GM19351 (cell line): ENCODE results near the gene IHH.

Source experiments
- ATAC-seq: cut with Tn5 transposase; IDR thresholded peaks from one replicate; pipeline ENCODE4 v1.9.1; 2021; ENCODE audit warnings: mild to moderate bottlenecking, moderate library complexity; ENCODE audit not compliant: unreplicated experiment

Gene IHH

DNA sequence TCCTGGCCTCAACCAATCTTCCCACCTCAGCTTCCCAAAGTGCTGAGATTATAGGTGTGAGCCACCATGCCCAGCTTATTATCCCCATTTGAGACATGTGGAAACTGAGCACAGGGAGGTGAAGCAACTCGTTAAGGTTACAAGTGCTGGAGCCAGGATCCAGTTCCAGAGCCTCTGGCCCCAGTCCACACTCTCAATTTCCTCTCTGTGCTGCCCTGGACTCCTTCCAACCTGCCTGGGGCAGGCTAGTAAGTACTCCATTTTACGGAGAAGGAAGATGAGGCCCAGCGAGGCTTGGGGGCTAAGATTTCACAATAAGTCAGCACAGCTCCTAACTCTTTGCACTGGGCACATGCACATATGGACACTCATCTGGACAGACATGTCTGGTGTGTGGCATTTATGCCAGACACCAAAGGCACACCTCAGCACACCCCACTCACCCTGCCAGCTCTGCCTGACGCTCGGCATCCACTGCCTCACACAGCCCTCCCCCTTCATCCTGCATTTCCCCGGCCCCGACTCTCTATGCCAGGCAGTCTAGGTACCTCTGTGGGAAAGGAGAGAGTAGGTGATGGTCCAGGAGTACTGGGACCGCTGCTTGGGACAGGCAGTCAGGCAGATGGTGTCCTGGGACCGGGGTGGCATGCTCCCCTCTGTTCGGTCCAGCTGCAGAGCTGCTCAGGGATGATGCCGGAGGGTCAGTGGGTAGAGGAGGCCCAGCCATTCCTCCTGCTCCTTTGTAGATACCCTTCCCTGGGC lies 39.9 kb downstream of the IHH start:
- no peak for ATAC-seq

DNA sequence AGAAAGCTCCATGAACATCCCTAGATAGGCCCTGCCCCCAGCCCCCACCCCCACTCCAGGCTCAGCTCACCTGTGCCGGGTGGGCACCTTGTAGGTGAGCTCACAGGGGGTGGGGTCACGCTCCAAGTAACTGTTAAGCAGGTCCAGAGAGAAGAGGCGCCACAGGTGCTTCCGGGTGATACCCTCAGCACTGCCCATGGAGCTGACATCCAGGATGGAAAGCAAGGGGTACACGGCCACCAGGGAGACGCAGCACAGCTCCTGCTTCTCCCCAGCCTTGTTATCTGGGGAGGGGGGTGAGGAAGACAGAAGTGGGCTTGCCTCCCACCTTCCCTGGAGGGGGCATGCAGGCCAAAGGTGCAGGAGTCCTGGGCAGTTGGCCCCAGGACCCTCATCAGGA lies 41.3 kb downstream of the IHH start:
- ATAC-seq = no peak

DNA sequence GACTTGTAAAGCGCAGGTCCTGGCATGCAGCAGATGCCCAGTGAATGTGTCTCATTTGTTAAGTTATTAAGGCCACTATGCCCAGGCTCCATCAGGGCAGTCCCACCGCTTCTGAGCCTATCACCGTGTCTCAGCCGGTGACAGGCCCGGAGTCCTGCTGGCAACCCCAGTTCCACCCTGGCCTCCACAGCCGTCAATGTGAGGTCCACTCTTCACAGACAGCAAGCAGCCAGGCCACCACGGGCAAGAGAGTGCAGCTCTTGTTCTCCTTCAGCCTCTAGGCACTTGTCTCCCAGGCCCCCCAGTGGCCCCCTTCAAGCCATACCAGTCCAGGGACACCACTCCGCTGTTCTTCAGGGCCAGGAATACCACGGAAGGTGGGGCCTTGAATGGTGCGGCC lies 42.0 kb downstream of the IHH start:
- ATAC-seq = no peak

DNA sequence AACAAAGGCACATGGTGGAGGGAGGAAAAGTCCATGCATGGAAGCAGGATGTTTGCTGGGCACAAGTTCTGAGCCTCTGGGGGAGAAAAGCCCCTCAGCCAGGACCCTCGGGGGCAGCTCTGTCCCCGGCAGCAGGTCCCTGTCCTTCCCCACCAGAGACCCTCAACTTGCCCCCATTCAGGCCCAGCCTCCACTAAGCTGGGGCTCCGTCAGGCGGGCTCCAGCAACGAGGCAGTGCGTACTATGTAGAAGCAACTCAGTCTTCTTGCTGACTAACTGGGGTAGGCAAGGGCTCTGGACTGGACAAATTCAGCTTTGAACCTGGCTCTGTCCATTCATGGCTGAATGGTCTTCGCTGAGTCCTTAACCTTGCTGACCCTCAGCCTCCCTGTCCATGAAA lies 42.4 kb downstream of the IHH start:
- no peak for ATAC-seq

DNA sequence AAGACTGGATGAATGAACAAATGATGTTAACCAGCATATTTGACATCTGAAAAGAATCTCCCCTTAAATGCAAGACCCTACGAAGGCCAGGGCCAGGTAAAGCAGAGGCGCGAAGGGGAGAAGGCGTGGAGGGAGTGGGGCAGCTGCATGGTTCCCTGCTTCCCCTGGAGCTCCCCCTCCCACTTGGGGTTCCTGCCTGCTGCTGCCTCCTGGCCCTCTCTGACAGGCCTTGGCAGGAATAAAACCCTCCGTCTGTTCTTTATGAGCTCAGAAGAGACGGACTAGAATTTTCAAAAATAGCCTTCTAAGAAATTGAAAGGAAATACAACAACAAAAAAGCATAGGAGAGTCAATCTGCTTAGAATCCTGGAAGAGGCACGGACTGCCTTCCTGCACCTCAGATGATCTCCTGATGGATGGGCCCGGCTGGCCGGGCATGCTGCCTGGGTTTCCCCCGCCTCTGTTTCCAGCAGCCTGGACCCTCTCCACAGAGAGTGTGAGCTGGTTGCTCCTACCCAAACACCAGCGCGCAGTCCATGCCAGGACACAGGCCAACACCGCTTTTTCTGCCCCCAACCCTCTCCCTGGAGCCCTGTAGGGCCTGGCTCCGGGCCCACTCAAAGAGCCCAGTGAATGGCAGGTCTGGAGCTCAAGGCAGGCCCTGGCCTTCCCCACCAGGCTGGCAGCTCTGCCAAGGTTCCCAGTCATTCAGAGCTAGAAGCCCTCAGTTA lies 43.4 kb downstream of the IHH start:
- no peak for ATAC-seq

DNA sequence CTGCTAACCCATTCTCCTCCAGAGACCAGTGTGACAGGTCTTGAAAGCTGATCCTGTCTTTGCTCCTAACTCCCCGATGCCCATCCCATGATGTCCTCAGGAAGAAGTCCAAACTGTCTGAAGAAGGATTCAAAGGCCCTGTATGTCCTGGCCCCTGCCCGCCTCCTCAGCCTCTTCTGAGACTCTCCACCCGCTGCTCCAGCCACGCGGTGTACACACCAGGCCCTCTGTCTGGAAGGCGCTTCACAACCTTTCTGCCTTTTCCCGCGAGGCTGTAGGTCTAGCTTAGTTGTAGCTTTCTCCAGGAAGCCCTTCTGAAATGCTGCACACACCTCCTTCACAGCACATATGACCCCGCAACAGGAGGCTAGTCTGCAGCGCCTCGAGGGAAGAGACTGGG lies 44.0 kb downstream of the IHH start:
- ATAC-seq = no peak

DNA sequence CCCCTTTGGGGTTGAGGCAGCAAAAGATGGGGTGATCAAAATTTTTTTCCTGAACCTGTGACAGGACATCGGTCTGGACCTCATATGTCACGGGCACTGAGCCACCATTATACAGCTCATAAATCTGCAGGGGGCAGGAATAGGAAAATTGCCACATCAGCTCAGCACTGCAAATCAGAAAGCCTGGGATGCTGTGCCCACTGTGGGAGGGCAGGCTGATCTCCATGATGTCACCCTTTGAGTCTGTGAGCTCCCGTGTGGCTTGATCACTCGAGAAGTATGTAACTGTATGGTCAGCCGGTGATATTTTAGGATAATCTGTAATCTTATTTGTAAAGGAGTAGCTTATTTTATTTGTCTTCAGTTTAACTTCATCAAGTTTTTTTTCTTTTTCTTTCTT lies 49.8 kb downstream of the IHH start:
- ATAC-seq = no peak

DNA sequence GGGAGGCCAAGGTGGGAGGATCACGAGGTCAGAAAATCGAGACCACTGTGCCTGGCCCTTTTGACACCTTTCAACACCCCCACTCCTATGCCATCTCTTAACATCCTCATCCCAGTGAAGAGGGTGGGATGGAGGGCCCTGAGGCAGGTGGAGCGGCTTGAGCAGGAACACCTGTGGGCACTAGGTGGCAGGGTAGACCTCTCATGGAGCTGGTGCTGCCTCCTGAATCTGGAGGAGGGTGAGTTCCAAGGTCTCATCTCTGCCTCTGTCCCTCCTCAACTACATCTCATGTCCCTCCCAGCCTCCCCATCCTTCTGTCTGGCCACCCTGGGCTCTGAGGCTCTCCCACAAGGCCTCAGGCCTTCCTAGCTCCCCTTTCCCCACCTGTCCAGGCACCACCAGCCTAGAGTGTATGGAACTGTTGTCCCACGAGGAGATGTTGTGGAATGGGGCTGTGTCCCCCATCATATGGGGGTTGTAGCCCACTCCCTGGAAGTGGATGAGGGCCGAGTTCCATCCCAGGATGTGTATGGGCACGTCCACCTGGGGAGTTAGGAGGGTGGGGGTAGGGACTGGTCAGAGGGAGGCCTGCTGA lies 50.5 kb downstream of the IHH start:
- no peak for ATAC-seq

DNA sequence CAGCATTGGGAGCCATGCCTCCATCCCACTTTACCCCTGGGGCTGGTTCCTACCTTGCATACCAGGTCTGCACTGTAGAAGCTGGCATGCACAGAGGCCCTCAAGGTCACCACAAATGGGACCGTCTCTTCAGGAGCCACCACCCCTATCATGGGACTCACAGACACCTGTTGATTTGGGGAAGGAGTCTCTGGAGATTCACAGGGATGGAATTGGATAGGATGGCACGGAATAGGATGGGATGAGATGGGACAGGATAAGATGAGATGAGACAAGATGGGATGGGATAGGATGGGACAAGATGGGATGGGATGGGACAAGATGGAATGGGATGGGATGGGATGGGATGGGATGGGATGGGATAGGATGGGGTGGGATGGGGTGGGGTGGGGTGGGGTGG lies 51.4 kb downstream of the IHH start:
- no peak for ATAC-seq
